ENCODE data around the gene HPS5. TPM values are rescaled to one million over a fixed set of nuclear protein-coding genes. Genes with fewer than 3 reads are reported as not detected.

HPS5 gene
- total and polyA plus RNA-seq, 2 of the 13 experiments (the other 11 are each of a cell fraction or from before 2014, with no cell fraction given): 6.6 to 25.5 TPM

GRCh38 chr11:18352581-18352980 is 30.6 kb upstream of the HPS5 start:
- ATAC-seq: no peak
- Histone ChIP-seq H3K4me1 (ENCODE audit: insufficient read depth, low read length) (no peaks in the 10 kb centered on the region), H3K4me3 (replicated peaks in 1 of 3; ENCODE audit: insufficient read depth in 1 of 3, low read depth in 2 of 3, low read length in 3 of 3) (no peak overlapping the region), H3K4me2 (ENCODE audit: low read depth, low read length) (no peak overlapping the region), H3K9me3 (ENCODE audit: low read length) (no peaks in the 10 kb centered on the region), H4K20me1 (ENCODE audit: insufficient read depth, low read length) (no peaks in the 10 kb centered on the region), H2AFZ (ENCODE audit: low read length) (no peak overlapping the region), H3K27me3 (ENCODE audit: control insufficient read depth in 1 of 2, insufficient read depth in 2 of 2, low read length in 2 of 2) (no peaks in the 10 kb centered on the region), H3K27ac (ENCODE audit: extremely low read length, insufficient read depth, low read length) (no peak overlapping the region), H3K9ac (ENCODE audit: insufficient read depth, low read depth, low read length) (no peak overlapping the region), H3K36me3 (replicated peaks in 1 of 2; ENCODE audit: control insufficient read depth in 1 of 2, insufficient read depth in 2 of 2, low read length in 2 of 2) (peaks cover under 1 to 38% of the 10 kb centered on the region in 2 experiments; a peak in 4 of 5 replicates), H3K79me2 (ENCODE audit: insufficient read depth, low read length) (no peaks in the 10 kb centered on the region)
- no peak for DNase-seq (ENCODE audit: low spot score)
- BruUV-seq (replicated peaks): no TSS peak
- ChIA-PET CTCF (ENCODE audit: low intra/inter-chr PET ratio, low total read pairs) (no interaction called here), POLR2A (no interaction called here)
- in situ Hi-C loops (cut with HindIII; ENCODE audit: extremely low pct_ligation_motif_present, low pct_unique_long_range_greater_than_20kb): no loop called here
- WGBS (ENCODE audit: low lambda C conversion rate): 94% methylated on average over 3 of the region's 3 CpGs
- no peak for FAIRE-seq
- TF ChIP-seq SNRNP70 (IDR thresholded peaks at IDR 0.05; ENCODE audit: low read depth, low read length) (no peak), ARNT (IDR thresholded peaks at IDR 0.05) (no peak), ZNF232 (CRISPR knock-in tag; IDR thresholded peaks at IDR 0.05; ENCODE audit: borderline replicate concordance) (no peak), ESRRA (CRISPR knock-in tag; IDR thresholded peaks at IDR 0.05; ENCODE audit: low read depth) (no peak), JARID2 (CRISPR knock-in tag; IDR thresholded peaks at IDR 0.05; ENCODE audit: insufficient replicate concordance) (no peak), NFATC3 (CRISPR knock-in tag; IDR thresholded peaks at IDR 0.05) (no peak), ZNF7 (CRISPR knock-in tag; IDR thresholded peaks at IDR 0.05) (no peak), SALL2 (CRISPR knock-in tag; IDR thresholded peaks at IDR 0.05) (no peak), ZBTB49 (CRISPR knock-in tag; IDR thresholded peaks at IDR 0.05; ENCODE audit: borderline replicate concordance) (no peak)
- intact Hi-C loops (cut with micrococcal nuclease; ENCODE audit: unreplicated experiment): no loop called here
